ENCODE data around the gene SOHLH1.
"Not testable (repeated sequence)": the region's sequence is repeated elsewhere in the genome, so short reads cannot be mapped to it uniquely, and the experiment has no call there.

Gene SOHLH1

DNA sequence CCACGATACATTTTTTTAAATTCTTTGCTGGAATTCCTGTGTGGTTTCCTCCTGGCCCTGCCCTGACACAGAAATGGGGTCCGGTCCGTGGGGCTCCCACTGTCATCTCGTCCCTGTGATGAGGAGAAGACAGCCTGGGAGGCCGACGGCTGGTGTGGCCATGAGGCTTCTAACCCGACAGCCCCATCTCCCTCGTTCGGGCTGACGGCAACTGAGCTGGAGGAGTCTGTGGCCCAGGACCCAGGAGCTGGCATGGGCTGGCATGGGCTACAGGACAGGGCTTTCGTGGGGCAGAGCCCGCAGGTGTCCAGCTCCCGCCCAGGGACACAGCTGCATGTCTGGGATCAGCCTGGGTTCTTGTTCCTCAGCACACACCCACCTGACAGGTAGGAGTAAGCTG is 22.4 kb downstream of the SOHLH1 start:
- no peak for DNase-seq

DNA sequence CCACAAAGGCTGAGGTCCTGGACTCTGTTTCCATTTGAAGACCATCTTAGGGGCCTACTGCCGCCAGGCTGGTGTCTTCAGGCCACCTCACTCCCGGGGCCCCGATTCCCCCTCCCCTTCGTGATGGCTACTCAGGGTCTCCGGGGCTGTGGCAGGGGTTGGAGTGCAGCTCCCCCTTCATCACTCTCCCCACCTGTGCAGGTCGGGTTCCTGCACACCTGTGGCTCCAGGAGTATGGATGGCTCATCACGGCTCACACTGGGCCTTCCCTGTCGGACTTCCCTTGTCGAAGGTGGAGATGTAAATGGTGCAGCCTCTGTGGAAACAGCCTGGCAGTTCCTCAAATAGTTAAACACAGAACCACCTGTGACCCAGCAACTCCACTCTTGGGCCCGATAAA is 24.3 kb downstream of the SOHLH1 start:
- DNase-seq: no peak

DNA sequence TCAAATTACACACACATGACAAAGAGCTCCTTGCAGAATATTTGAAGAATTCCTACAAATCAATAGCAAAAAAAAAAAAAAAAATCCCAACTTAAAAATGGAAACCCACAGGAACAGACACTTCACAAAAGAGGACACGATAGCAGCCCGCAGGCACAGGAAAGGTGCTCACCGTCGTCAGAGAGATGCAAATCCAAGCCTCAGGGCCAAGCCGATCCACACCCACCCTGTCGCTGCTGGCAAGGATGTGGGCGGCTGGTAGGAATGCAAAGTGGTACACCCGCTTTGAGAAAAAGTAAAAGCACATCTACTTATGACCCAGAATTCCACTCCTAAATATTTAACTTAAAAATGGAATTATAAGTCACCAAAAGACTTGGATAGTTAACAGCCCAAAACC is 25.3 kb downstream of the SOHLH1 start:
- no peak for DNase-seq

DNA sequence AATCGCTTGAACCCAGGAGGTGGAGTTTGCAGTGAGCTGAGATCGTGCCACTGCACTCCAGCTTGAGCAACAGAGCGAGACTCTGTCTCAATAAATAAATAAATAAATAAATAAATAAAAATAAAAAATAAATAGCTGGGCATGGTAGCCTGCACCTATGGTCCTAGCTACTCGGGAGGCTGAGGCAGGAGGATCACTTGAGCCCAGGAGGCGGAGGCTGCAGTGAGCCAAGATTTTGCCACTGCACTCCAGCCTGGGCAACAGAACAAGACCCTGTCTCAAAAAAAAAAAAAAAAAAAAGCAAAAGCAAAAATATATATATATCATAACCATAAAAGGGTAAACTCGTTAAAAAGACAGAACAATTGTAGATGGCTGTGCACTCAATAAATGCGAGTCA is 26.5 kb downstream of the SOHLH1 start:
- DNase-seq: not testable (repeated sequence)

DNA sequence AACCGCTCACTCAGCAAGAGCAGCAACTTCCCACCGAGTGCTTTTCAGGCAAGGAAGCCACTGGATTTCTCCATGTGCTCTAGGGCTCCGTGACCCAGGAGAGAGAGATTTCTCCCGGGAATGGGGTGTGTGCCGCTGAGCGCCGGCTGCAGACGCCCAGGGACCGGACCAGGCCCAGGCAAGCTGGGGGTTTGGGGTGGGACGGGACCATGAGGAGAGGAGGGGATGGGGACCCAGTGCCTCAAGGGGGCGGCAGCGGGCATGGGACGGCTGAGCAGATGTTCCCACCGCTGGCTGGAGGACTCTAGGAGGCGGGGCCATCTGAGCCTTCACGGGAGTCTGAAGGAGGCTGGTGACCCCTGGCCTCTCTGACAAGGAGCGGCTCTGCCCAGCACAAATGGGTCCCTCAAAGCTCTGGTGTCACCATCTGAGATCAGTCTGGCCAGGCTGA is 27.7 kb downstream of the SOHLH1 start:
- DNase-seq: peak; percentile 8

DNA sequence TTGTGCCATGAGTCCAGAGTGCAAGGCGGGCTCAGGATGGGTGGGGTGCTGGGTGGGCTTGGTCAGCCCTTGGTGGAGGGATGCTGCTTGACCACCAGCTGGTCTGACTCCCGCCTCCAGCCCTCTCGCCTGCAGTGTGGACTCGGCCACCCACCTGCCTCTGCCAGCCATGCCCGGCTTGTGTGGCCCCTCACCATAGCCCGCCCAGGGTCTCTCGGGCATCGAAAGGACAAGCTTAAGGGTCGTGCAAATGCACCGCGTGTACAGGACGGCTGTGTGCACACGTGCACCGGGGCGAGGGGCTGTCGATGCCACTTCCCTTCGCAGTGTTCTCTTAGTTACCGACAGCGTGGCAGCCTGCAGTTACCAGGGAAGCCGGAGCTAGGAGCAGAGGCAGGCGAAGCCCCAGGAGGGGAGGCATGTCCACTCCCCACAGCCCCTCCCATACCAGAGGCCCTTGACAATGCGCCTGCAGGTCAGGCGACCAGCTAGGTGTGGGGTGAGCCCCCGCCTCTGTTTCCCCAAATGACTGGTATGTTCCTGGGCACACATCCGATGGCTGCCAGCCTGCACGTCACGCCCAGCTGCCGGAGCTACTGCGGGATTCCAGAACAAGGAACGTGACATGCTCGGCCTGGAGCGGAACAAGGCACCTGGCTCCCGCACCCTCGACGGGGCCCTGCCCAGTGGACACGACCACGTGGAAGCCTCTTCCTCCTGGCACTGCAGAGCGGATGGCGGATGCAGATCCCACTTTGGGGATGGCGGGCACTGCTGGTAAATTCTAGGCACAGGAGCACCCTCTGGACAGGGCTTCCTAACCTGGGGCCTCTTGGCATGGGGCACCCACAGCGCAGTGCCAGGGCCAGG is 28.3 kb downstream of the SOHLH1 start:
- no peak for DNase-seq

DNA sequence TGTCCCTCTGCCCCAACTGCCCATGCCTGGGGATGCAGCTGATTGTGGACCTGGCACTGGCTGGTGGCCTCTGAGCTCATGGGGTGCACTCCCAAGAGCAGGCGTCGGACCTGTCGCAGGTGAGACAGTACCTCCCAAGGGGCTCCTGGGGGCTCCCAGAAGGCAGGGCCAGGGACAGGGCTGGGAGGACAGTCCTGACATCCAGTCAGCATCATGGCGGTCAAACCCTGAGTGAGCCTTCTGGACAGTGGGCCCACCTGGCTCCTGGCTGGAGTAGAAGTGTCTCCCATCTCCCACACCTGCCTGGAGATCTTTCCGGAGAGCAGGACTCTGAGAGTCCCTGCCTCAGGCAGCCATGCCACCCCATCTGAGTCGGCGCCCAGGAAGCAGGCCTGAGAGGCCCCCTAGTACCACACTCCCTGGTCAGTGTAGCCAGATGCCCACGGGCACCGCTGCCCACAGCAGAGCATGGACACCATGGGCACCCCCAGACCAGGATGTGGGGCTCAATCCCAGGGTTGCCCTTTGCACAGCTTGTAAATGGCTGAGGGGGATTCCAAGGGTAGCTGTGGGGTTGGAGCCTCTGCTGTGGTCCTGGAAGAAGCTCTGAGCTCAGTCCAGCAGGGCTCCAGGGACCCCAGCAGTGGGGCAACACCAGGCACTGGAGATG is 29.5 kb downstream of the SOHLH1 start:
- DNase-seq: no peak

DNA sequence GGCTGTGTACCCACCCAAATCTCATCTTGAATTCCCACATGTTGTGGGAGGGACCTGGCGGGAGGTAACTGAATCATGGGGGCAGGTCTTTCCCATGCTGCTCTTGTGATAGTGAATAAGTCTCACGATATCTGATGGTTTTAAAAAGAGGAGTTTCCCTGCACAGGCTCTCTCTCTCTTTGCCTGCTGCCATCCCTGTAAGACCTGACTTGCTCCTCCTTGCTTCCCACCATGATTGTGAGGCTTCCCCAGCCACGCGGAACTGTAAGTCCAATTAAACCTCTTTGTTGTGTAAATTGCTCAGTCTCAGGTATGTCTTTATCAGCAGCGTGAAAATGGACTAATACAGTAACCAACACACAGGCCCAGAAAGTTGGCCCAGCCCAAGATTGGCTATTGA is 30.3 kb downstream of the SOHLH1 start:
- not testable (repeated sequence) for DNase-seq

DNA sequence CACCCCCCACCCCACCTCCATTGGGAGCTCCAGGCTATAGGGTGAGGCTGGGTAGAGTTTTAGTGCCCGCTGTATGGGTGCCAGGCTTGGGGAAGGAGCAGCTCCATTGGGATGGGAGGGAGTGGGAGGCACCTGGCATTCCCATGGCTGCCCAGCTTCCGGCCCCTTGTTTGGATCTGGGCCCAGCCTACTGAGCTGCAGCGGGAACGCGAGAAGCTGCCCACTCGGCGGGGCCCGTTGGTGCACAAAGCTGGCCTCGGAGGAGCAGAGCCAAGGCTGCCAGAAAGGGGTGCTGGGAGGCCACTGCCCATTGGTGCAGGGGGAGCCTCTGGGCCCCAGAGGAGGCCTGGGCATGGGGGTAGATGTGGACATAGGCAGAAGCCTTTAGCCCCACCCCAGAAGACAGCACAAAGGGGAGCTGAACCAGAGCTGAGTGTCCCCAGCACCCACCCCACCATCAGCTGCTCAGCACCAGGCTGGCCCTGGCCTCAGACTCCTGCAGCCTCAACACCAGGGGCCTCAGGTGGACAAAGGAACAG is 31.7 kb downstream of the SOHLH1 start:
- no peak for DNase-seq

DNA sequence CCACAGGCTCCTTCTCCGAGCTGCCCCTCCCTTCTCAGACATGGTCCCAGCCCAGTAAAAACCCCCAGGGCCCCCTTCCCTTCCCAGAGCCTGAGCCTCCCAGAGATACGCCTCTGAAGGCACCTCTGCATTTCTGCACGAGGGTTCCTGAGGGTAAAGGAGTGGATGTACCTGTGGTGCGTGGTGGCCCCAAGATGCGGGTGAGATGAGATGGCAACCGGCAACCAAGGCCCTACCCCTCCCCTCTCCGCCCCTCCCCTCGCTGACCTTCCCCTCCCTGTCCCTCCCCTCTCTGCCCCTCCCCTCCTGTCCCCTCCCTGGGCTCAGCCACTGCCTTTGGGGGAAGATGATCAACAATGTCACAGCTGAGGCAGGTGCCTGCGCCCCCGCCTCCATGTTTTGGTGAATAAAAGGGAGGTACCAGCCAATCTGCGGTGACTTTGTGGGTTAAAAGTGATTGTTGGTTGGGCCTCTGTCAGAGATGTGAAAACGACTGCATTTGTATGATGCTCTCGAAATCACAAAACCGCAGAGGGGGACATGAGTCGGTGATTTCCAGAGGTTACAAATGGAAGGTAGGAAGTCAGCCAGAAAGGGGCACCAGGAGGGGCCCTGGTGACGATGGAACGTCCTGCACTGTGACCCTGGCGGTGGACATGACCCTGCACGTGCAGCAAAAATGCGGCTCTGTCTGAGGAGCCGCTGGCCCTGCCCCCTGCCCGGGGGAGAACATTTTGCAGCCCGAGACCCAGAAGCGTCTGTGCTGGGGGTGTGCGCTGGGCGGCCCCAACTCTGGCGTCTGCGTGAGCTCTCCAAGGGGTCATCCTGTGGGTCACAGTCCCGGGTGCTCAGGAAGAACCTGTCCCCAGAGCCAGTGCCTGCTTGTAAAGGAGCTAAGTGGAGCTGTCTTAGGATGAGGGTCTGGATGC is 32.5 kb downstream of the SOHLH1 start:
- no peak for DNase-seq

DNA sequence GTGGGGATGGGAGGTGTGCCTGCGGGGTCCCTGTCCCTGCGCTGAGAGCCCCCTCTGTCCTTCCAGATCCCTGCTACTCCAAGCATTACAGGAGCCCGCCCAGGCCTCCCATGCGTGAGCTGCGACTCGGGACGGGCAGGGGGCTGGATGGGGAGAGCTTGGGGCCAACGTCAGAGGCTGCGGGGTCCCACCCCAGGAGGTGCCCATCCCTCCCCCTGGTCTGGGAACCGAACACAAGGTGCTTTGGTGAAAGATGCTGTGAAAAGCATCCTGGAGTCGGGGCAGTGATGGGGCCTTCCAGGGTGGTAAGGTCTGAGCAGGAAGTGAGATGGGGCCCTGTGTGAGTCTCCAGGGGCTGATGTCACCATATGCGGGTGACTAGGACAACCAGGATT is 33.5 kb downstream of the SOHLH1 start:
- no peak for DNase-seq

DNA sequence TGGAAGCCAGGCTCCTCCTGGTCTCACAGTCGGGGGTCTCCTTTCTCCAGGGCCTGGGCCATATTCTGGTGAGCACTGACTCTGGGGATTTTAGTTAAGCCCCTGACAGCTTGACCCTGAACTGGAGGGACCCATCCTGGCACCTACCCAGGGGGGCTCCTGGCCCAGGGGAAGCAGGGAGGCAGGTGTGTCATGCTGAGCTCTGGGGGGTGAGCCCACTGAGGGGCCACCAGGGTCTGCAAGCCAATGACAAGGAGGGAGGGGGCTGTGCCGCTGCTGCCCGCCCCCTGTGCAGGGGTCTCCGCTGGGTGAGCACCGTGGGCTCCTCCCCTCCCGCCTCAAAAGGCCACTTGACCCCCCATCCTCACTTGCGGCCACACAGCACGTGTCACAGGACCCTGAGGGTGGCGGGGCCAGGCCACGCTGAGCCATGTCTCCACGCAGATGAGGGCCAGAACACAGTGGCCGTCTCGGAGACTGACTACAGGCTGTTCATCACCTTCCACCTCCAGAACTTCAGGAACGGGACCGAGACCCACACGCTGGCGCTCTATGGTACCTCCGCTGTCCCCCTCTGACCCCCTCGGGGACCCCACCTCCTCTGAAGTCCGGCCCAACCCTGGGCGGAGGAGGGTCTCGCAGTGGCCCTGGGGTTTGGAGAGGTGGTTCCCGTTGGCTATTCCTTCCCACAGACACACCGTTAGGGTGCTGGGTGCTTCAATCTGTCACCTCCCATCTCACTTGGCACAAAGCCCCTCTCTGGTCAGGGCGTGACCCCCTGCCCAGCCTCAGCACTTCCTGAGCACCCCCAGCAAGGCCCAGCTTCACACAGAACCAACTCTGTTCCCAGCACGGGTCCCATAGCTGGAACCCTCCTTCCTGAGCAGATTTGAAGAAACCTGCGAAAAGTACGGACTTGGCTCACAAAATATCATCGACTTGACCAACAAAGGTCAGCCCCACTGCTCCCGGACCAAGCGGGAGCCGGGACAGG is 34.2 kb downstream of the SOHLH1 start:
- DNase-seq: no peak

DNA sequence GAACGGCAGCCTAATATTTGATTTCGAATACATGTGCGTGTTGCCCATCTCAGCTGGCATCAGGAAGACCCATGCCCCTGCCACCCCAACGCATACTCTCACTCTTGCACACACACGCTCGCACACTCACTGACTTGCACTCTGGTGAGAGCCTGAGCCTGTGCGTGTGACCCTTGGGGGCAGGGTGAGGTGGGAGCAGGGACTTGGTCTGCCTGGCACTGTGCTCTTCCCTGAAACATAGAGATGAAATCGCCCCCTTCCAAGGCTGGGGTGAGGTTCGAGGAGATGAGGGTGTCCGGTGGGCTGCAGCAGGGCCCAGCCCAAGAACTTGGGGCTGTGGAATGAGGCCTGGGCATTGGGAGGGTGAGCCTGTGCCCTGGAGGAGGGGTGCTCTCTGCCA is 35.0 kb downstream of the SOHLH1 start:
- no peak for DNase-seq

DNA sequence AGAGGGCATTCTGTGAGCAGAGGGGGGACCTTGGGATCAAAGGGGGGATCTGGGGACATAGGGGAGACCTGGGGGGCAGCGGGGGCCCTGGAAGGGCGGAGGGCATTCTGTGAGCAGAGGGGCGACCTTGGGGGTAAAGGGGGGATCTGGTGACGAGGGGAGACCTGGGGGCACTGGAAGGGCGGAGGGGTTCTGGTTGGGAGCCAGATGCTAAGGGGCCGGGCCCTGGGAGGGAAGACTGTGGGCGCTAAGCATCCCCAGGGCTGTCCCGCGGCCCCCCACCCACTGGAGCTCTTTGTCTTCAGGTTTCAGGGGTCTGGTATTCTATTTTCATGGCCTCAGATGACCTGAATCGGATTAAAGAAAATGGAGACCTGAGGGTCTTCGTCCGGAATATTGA is 35.4 kb downstream of the SOHLH1 start:
- no peak for DNase-seq

DNA sequence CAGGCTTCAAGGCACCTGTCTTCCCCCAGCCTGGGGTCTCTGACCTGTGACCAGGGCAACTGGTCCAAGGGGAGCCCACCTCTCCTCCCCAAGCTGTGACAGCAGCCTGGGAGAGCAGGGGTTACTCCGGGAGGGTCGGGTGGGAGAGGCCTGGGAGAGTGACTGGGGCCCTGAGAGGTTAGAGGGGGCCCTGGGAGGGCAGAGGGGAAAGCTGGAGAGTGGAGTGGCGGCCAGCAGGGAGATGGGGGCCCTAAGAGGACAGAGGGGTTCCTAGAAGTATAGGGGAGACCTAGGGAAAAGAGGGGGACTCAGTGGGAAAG is 35.9 kb downstream of the SOHLH1 start:
- no peak for DNase-seq

DNA sequence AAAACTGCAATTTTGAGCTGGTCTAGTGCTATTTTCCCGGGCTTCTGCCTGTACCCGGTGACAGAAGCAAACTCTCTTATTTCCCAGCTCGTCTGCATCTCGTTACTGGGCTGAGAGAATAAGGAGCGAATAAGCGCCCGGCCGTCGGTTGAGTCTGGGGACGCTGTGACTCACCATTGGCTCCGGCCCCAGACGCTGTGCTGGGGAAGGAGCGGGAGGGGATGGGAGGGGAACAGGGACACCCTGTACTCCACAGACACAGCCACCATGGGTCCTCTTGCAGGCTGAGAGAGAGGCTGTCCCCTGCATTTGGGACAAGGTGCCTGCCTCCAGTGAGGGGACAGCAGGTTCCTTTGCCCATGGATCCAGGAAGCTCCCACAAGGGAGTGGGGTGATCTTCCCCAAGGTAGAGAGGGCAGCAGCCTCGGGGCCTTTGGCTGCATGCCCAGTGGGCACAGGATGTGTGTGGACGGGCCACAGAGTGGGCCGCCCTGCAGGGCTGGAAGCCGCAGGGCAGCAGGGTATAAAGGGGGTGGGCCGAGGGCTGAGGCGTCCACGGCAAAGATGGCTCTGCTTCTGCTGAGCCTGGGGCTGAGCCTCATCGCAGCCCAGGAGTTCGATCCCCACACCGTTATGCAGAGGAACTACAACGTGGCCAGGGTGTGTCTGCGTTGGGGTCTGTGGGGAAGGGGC is 36.4 kb downstream of the SOHLH1 start, which contains the start of gene LCN9:
Gene LCN9 (plus strand): TSS at position 552 of the 693 bp plus-strand sequence. CDS start 13 bp downstream, at position 565.
- no peak for DNase-seq

DNA sequence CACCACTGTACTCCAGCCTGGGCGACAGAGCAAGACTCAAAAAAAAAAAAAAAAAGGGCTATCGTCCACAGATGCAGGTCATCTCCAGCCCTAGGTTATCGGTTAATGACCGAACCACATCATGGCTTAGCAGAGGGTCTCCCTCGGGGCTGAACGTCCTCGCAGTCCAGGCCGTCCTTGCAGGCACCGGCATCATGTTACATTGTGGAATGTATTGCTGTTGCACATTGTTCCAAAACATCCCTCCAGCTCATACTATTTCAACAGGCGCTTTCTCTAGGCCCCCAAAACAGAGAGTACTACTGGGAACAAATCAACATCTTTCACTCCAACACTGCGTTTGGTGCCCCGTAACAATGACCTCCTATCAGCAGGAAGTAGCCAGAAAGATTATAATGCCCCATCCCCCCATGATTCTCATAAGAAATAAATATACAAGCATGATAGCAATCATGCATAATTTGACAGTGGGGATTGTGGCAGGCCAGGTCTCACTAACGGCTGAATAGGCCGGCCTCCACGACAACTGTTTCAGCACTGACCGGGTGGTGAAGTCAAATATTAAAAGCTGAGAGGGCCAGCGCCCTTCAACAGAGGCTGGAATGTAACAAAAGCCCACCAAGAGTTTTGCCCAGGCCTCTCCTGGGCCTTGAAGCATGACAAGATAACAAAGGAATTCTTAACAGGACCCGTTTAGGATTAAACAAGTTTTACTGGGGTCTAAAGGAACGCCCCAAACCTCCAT is 37.3 kb downstream of the SOHLH1 start:
- no peak for DNase-seq

DNA sequence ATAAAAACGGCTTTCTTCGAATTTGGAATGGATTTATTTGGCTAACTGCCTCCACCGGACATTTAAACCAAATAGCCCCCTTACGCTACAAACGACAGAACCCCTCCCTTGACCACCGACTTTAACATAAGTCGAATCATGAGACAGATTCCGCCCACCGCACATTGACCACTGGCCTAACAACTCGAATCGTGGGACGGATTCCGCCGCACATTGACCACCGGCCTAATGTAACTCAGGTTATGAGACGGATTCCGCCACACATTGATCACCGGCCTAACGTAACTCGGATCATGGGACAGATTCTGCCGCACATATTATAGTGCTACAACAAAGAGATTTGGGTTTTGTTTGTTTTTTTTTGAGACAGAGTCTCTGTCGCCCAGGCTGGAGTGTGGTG is 38.9 kb downstream of the SOHLH1 start:
- DNase-seq: no peak

DNA sequence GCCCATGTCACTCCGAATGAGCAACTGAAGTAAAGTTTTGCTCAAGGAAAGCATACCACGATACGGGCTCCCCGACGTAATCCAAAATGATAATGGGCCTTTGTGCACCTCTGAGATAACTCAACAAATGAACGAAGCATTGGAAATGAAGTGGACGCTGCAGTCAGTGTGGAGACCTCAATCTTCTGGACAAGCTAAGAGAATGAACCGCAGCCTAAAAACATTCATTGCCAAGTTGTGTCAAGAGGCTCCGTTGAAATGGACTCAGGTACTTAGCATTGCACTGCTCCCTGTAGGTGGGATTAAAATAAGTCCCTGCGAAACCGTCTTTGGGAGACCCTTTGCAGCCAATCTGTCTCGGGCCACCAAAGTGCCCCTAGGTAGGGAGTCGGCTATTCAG is 40.0 kb downstream of the SOHLH1 start:
- DNase-seq: no peak

DNA sequence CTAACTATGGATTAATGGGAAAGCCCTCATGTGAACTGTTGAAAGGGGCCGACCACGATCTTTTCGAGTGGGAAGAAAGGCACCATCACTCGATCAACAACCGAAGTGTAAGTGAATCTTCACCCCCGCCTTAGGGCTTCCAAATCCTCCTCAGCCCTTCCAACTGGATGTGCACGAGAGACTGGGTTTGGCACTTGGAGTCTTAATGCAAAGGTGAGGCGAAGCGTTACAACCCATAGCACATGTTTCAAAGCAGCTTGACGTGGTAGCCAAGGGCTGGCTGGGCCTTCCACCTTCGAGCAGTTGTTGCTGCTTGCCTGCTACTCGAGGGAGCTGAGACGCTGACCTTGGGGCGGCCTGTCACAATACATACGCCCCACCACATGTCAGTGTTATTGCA is 41.9 kb downstream of the SOHLH1 start:
- no peak for DNase-seq
